T-helper 2 cell treated with Interferon-gamma antibody and Interleukin-4, amounts not matched to agents 5 μg/mL and 100 μg/mL, for 36 hours (primary cell): ENCODE data around the gene ELOVL3.
A peak's percentile ranks its signal among the peaks of the same experiment; 100 is the strongest.

ENCODE experiments used
- DNase-seq: peaks from one replicate; pipeline ENCODE4 v3.0.0; 2021; ENCODE audit warnings: low spot score
- H3K27ac Mint-ChIP-seq: one replicate; pipeline ENCODE4 v1.8.0; 2021; ENCODE audit warnings: mild to moderate bottlenecking, mixed read lengths
- H3K27me3 Mint-ChIP-seq: one replicate; pipeline ENCODE4 v1.8.0; 2021; ENCODE audit warnings: low read depth, mixed read lengths
- H3K36me3 Mint-ChIP-seq: one replicate; pipeline ENCODE4 v1.8.0; 2021; ENCODE audit warnings: low read depth, mixed read lengths
- H3K4me1 Mint-ChIP-seq: one replicate; pipeline ENCODE4 v1.8.0; 2021; ENCODE audit warnings: low read depth, mixed read lengths
- H3K4me3 Mint-ChIP-seq: one replicate; pipeline ENCODE4 v1.8.0; 2022; ENCODE audit warnings: mild to moderate bottlenecking, moderate library complexity, mixed read lengths
- H3K9me3 Mint-ChIP-seq: one replicate; pipeline ENCODE4 v1.8.0; 2021; ENCODE audit warnings: mixed read lengths

The ELOVL3 gene

GRCh38 chr10:102234888-102235597, 8.9 kb downstream of the ELOVL3 start:
- Mint-ChIP-seq H3K27me3 (peaks cover 60% of the 10 kb centered on the region), H3K9me3 (no peaks in the 10 kb centered on the region), H3K4me3 (no peak overlapping the region), H3K4me1 (peaks cover 4% of the 10 kb centered on the region), H3K27ac (no peak overlapping the region), H3K36me3 (no peaks in the 10 kb centered on the region)
- DNase-seq, result no peak

GRCh38 chr10:102235598-102235920, 9.5 kb downstream of the ELOVL3 start:
- Mint-ChIP-seq H3K27ac (no peak overlapping the region), H3K4me3 (no peak overlapping the region), H3K4me1 (peaks cover 3% of the 10 kb centered on the region), H3K27me3 (peaks cover 65% of the 10 kb centered on the region), H3K9me3 (no peaks in the 10 kb centered on the region), H3K36me3 (no peaks in the 10 kb centered on the region)
- no peak for DNase-seq

- Mint-ChIP-seq H3K4me3 (no peak overlapping the region), H3K27ac (no peak overlapping the region), H3K27me3 (peaks cover 68% of the 10 kb centered on the region), H3K36me3 (no peaks in the 10 kb centered on the region), H3K9me3 (no peaks in the 10 kb centered on the region), H3K4me1 (peaks cover 4% of the 10 kb centered on the region)
- no peak for DNase-seq
These were observed 9.9 kb downstream of the ELOVL3 start for GRCh38 chr10:102236006-102236405.

- Mint-ChIP-seq H3K9me3 (no peaks in the 10 kb centered on the region), H3K4me1 (peaks cover 8% of the 10 kb centered on the region), H3K27me3 (peaks cover 69% of the 10 kb centered on the region), H3K36me3 (no peaks in the 10 kb centered on the region), H3K27ac (no peak overlapping the region), H3K4me3 (no peak overlapping the region)
- no peak for DNase-seq
These were observed 11.7 kb downstream of the ELOVL3 start for GRCh38 chr10:102237711-102238252.

- Mint-ChIP-seq H3K27ac (no peak overlapping the region), H3K9me3 (no peaks in the 10 kb centered on the region), H3K36me3 (no peaks in the 10 kb centered on the region), H3K27me3 (peaks cover 56% of the 10 kb centered on the region), H3K4me3 (peak overlapping the region; percentile 43), H3K4me1 (peaks cover 13% of the 10 kb centered on the region)
- DNase-seq, result no peak
These were observed 14.4 kb downstream of the ELOVL3 start for GRCh38 chr10:102240467-102241031.

GRCh38 chr10:102241032-102241443, 14.9 kb downstream of the ELOVL3 start:
- peaks cover 51% of the 10 kb centered on the region for H3K27me3 Mint-ChIP-seq
- no peaks in the 10 kb centered on the region for H3K9me3 Mint-ChIP-seq
- H3K4me3 Mint-ChIP-seq, result peak overlapping the region; percentile 43
- H3K4me1 Mint-ChIP-seq, result peaks cover 13% of the 10 kb centered on the region
- no peak for DNase-seq
- H3K27ac Mint-ChIP-seq, result no peak overlapping the region
- no peaks in the 10 kb centered on the region for H3K36me3 Mint-ChIP-seq

GRCh38 chr10:102241444-102242117, 15.5 kb downstream of the ELOVL3 start, which contains the start of gene PITX3:
TSS of gene PITX3 (minus strand) at chr10:102241512. CDS start at chr10:102232080, 9,432 bp downstream.
- H3K27ac Mint-ChIP-seq, result no peak within 1 kb of the TSS
- H3K4me1 Mint-ChIP-seq, result peaks cover 18% of the 10 kb centered on the region
- H3K9me3 Mint-ChIP-seq, result no peaks in the 10 kb centered on the region
- H3K36me3 Mint-ChIP-seq, result peaks cover 2% of the 10 kb centered on the region
- DNase-seq, result peak; percentile 93
- peak within 1 kb of the TSS; percentile 86 for H3K4me3 Mint-ChIP-seq
- H3K27me3 Mint-ChIP-seq, result peaks cover 46% of the 10 kb centered on the region

GRCh38 chr10:102242118-102242485, 16.0 kb downstream of the ELOVL3 start:
- no peak overlapping the region for H3K27ac Mint-ChIP-seq
- no peaks in the 10 kb centered on the region for H3K9me3 Mint-ChIP-seq
- H3K27me3 Mint-ChIP-seq, result peaks cover 41% of the 10 kb centered on the region
- H3K4me3 Mint-ChIP-seq, result peak overlapping the region; percentile 86
- peaks cover 3% of the 10 kb centered on the region for H3K36me3 Mint-ChIP-seq
- peaks cover 23% of the 10 kb centered on the region for H3K4me1 Mint-ChIP-seq
- DNase-seq, result no peak

- Mint-ChIP-seq H3K27ac (no peak overlapping the region), H3K9me3 (no peaks in the 10 kb centered on the region), H3K36me3 (peaks cover 7% of the 10 kb centered on the region), H3K4me3 (no peak overlapping the region), H3K27me3 (peaks cover 33% of the 10 kb centered on the region), H3K4me1 (peaks cover 32% of the 10 kb centered on the region)
- no peak for DNase-seq
These were observed 17.2 kb downstream of the ELOVL3 start for GRCh38 chr10:102243309-102243708.

- H3K36me3 Mint-ChIP-seq, result peaks cover 15% of the 10 kb centered on the region
- DNase-seq, result peak; percentile 93
- H3K27ac Mint-ChIP-seq, result peak within 1 kb of the TSS; percentile 93
- H3K27me3 Mint-ChIP-seq, result peaks cover 14% of the 10 kb centered on the region
- peaks cover 34% of the 10 kb centered on the region for H3K4me1 Mint-ChIP-seq
- H3K4me3 Mint-ChIP-seq, result peak within 1 kb of the TSS; percentile 99
- H3K9me3 Mint-ChIP-seq, result no peaks in the 10 kb centered on the region
These were observed 19.2 kb downstream of the ELOVL3 start, which contains the start of gene GBF1 for GRCh38 chr10:102245082-102245931. TSS of gene GBF1 (plus strand) at chr10:102245532. CDS start at chr10:102258939, 13,407 bp downstream.

- H3K27ac Mint-ChIP-seq, result peak overlapping the region; percentile 93
- H3K9me3 Mint-ChIP-seq, result no peaks in the 10 kb centered on the region
- peaks cover 17% of the 10 kb centered on the region for H3K36me3 Mint-ChIP-seq
- H3K4me3 Mint-ChIP-seq, result peak overlapping the region; percentile 99
- no peak for DNase-seq
- H3K4me1 Mint-ChIP-seq, result peaks cover 33% of the 10 kb centered on the region
- peaks cover 9% of the 10 kb centered on the region for H3K27me3 Mint-ChIP-seq
These were observed 19.8 kb downstream of the ELOVL3 start for GRCh38 chr10:102245932-102246251.

- Mint-ChIP-seq H3K27ac (peak overlapping the region; percentile 93), H3K9me3 (no peaks in the 10 kb centered on the region), H3K27me3 (peaks cover 7% of the 10 kb centered on the region), H3K4me1 (peaks cover 31% of the 10 kb centered on the region), H3K36me3 (peaks cover 18% of the 10 kb centered on the region), H3K4me3 (peak overlapping the region; percentile 99)
- DNase-seq, result no peak
These were observed 20.2 kb downstream of the ELOVL3 start for GRCh38 chr10:102246261-102246660.

- Mint-ChIP-seq H3K9me3 (no peaks in the 10 kb centered on the region), H3K4me1 (peaks cover 26% of the 10 kb centered on the region), H3K4me3 (peak overlapping the region; percentile 99), H3K36me3 (peaks cover 18% of the 10 kb centered on the region), H3K27me3 (no peaks in the 10 kb centered on the region), H3K27ac (no peak overlapping the region)
- no peak for DNase-seq
These were observed 21.6 kb downstream of the ELOVL3 start for GRCh38 chr10:102247734-102248133.
